H1 (cell line): Measurements from ENCODE around the gene BAIAP2. TPM values are rescaled to one million over a fixed set of nuclear protein-coding genes. Genes with fewer than 3 reads are reported as not detected.

Experiments
- CTCF ChIA-PET: fragments of 300-600 bp; sonication (Branson Sonifier 250); formaldehyde crosslinking; loops from one replicate; lab custom pipeline; 2021; ENCODE audit not compliant: partially characterized antibody; lab: Charles Lee
- POLR2A ChIA-PET: fragments of 300-600 bp; sonication (Branson Sonifier 250); formaldehyde crosslinking; loops from one replicate; lab custom pipeline; 2021; ENCODE audit warnings: inconsistent platforms; ENCODE audit not compliant: partially characterized antibody; lab: Charles Lee
- DNase-seq, 2 experiments: peaks; one replicate each; pipeline versions ENCODE4 v3.0.0 to v3.0.0-alpha.2; 2010 to 2022; ENCODE audit warnings: low spot score in 2 of 2, low read depth in 1 of 2, mixed read lengths in 1 of 2
- FAIRE-seq: peaks from 2 replicates; lab custom pipeline; 2011; peaks lifted over from hg19 to GRCh38; lab: Jason Lieb, UNC
- H2AFZ ChIP-seq: 2 replicates; pipeline ENCODE4 v1.8.1; 2012; ENCODE audit warnings: low read length, inconsistent platforms
- H2AK5ac ChIP-seq: 2 replicates; pipeline ENCODE4 v1.6.1; 2013; ENCODE audit warnings: low read depth, low read length
- H2BK120ac ChIP-seq: replicated peaks from 2 replicates; pipeline ENCODE3; 2013; ENCODE audit warnings: low read depth, low read length, inconsistent platforms
- H2BK12ac ChIP-seq: 2 replicates; pipeline ENCODE4 v1.6.1; 2013; ENCODE audit warnings: low read depth, low read length
- H2BK15ac ChIP-seq: 2 replicates; pipeline ENCODE4 v1.6.1; 2013; ENCODE audit warnings: low read length
- H2BK20ac ChIP-seq: 2 replicates; pipeline ENCODE4 v1.6.1; 2013; ENCODE audit warnings: low read length
- H2BK5ac ChIP-seq: 2 replicates; pipeline ENCODE4 v1.6.1; 2013; ENCODE audit warnings: low read depth, low read length
- H3K14ac ChIP-seq: 2 replicates; pipeline ENCODE4 v1.6.1; 2013; ENCODE audit warnings: inconsistent platforms; ENCODE audit not compliant: insufficient read length
- H3K18ac ChIP-seq: 2 replicates; pipeline ENCODE4 v1.6.1; 2013; ENCODE audit warnings: low read length; ENCODE audit errors: extremely low read depth
- H3K23ac ChIP-seq: 2 replicates; pipeline ENCODE4 v1.6.1; 2013; ENCODE audit warnings: inconsistent platforms; ENCODE audit not compliant: insufficient read length
- H3K23me2 ChIP-seq: 2 replicates; pipeline ENCODE4 v1.6.1; 2013; ENCODE audit warnings: low read depth, low read length
- H3K27ac ChIP-seq: 2 replicates; pipeline ENCODE4 v1.6.1; 2011; ENCODE audit warnings: low read depth, low read length, inconsistent platforms
- H3K27me3 ChIP-seq, 4 experiments: replicated peaks in 1 of 4; 1 replicate in 1 of 4; 2 replicates in 3 of 4; pipeline versions ENCODE4 v1.6.1 to v1.8.1; 2011 to 2013; ENCODE audit warnings: low read length in 3 of 4, mild to moderate bottlenecking in 3 of 4, inconsistent platforms in 2 of 4, mixed read lengths in 2 of 4, moderate library complexity in 1 of 4; ENCODE audit not compliant: control insufficient read depth in 3 of 4, insufficient read depth in 3 of 4; ENCODE audit errors: extremely low read depth in 1 of 4
- H3K36me3 ChIP-seq, 4 experiments: 2 replicates each; pipeline versions ENCODE4 v1.6.1 to v1.8.1; 2011 to 2013; ENCODE audit warnings: mild to moderate bottlenecking in 4 of 4, low read length in 3 of 4, moderate library complexity in 2 of 4, control low read depth in 1 of 4, inconsistent platforms in 1 of 4; ENCODE audit not compliant: insufficient read depth in 4 of 4, control insufficient read depth in 2 of 4
- H3K4ac ChIP-seq: replicated peaks from 2 replicates; pipeline ENCODE3; 2013; ENCODE audit warnings: low read length, low read depth, mixed read lengths, inconsistent platforms; ENCODE audit not compliant: insufficient read length
- H3K4me1 ChIP-seq, 4 experiments: replicated peaks in 1 of 4; 1 replicate in 1 of 4; 2 replicates in 3 of 4; pipeline versions ENCODE4 v1.6.1 to v1.8.1; 2011 to 2013; ENCODE audit warnings: low read length in 3 of 4, inconsistent platforms in 2 of 4, mixed read lengths in 1 of 4; ENCODE audit not compliant: insufficient read depth in 4 of 4, control insufficient read depth in 3 of 4
- H3K4me2 ChIP-seq, 2 experiments: 2 replicates each; pipeline versions ENCODE4 v1.6.1 to v1.8.1; 2011 to 2013; ENCODE audit warnings: low read depth in 2 of 2, low read length in 2 of 2, control low read depth in 1 of 2, inconsistent platforms in 1 of 2, mild to moderate bottlenecking in 1 of 2; ENCODE audit not compliant: insufficient read depth in 1 of 2
- H3K4me3 ChIP-seq, 4 experiments: fragments of 200-600, 300-600 bp in 1 of 4; sonication (generic), shearing (Covaris generic), sonication (Bioruptor Twin) in 1 of 4; 2 replicates each; pipeline versions ENCODE4 v1.5.1 to v1.8.1; 2011 to 2016; ENCODE audit warnings: low read length in 4 of 4, low read depth in 3 of 4, control low read depth in 2 of 4, inconsistent platforms in 2 of 4, mild to moderate bottlenecking in 2 of 4, mixed read lengths in 1 of 4, moderate library complexity in 1 of 4; ENCODE audit not compliant: insufficient read depth in 2 of 4; ENCODE audit errors: extremely low read depth in 1 of 4
- H3K56ac ChIP-seq: replicated peaks from 2 replicates; pipeline ENCODE3; 2013; ENCODE audit warnings: low read depth, mild to moderate bottlenecking, mixed read lengths, low read length, inconsistent platforms; ENCODE audit not compliant: insufficient read length
- H3K79me1 ChIP-seq: 2 replicates; pipeline ENCODE4 v1.6.1; 2013; ENCODE audit warnings: low read depth, low read length, control low read depth
- H3K79me2 ChIP-seq, 2 experiments: 2 replicates each; pipeline versions ENCODE4 v1.6.1 to v1.8.1; 2012 to 2013; ENCODE audit warnings: low read length in 2 of 2, mild to moderate bottlenecking in 2 of 2, inconsistent platforms in 1 of 2; ENCODE audit not compliant: insufficient read depth in 2 of 2, control insufficient read depth in 1 of 2
- H3K9ac ChIP-seq, 4 experiments: replicated peaks in 1 of 4; 1 replicate in 1 of 4; 2 replicates in 3 of 4; pipeline versions ENCODE4 v1.6.1 to v1.8.1; 2011 to 2013; ENCODE audit warnings: low read depth in 3 of 4, low read length in 3 of 4, control low read depth in 2 of 4, mild to moderate bottlenecking in 2 of 4, moderate library complexity in 2 of 4, inconsistent platforms in 1 of 4; ENCODE audit errors: extremely low read depth in 1 of 4
- H3K9me3 ChIP-seq, 2 experiments: 2 replicates each; pipeline versions ENCODE4 v1.6.1 to v1.8.1; 2012 to 2013; ENCODE audit warnings: mild to moderate bottlenecking in 2 of 2, moderate library complexity in 2 of 2, control low read depth in 1 of 2, inconsistent platforms in 1 of 2, low read depth in 1 of 2, low read length in 1 of 2, mixed read lengths in 1 of 2; ENCODE audit not compliant: insufficient read depth in 2 of 2
- H4K20me1 ChIP-seq, 2 experiments: replicated peaks in 1 of 2; 2 replicates each; pipeline versions ENCODE3 to v1.8.1; 2011 to 2013; ENCODE audit warnings: inconsistent platforms in 2 of 2, low read length in 2 of 2, mild to moderate bottlenecking in 1 of 2; ENCODE audit not compliant: insufficient read depth in 2 of 2, control insufficient read depth in 1 of 2
- H4K5ac ChIP-seq: 2 replicates; pipeline ENCODE4 v1.6.1; 2013; ENCODE audit warnings: low read length, low read depth, mixed read lengths, inconsistent platforms; ENCODE audit not compliant: insufficient read length
- H4K8ac ChIP-seq: 2 replicates; pipeline ENCODE4 v1.8.0; 2013; ENCODE audit warnings: mild to moderate bottlenecking, moderate library complexity, low read length, inconsistent platforms; ENCODE audit not compliant: insufficient read depth; ENCODE audit errors: extremely low read depth
- H4K91ac ChIP-seq: replicated peaks from 2 replicates; pipeline ENCODE3; 2013; ENCODE audit warnings: low read length, mixed read lengths, inconsistent platforms; ENCODE audit not compliant: insufficient read length
- HDAC6 ChIP-seq: IDR thresholded peaks from one replicate; pipeline ENCODE4 v1.7.1; 2012; ENCODE audit warnings: low read depth, mild to moderate bottlenecking, inconsistent platforms, low read length, moderate library complexity
- KDM1A ChIP-seq: fragments of 200-600, 300-600 bp; sonication (generic); IDR thresholded peaks from 2 replicates; pipeline ENCODE4 v1.7.1; 2016; ENCODE audit warnings: mild to moderate bottlenecking, low read length, borderline replicate concordance
- MAFK ChIP-seq: IDR thresholded peaks from 2 replicates; pipeline ENCODE4 v1.6.1; 2012; ENCODE audit warnings: low read depth, mild to moderate bottlenecking, improper control_type of control experiment, low read length
- NRF1 ChIP-seq: IDR thresholded peaks from 2 replicates; pipeline ENCODE4 v1.6.1; 2011; ENCODE audit warnings: mild to moderate bottlenecking, low read depth, low read length, improper control_type of control experiment
- RFX5 ChIP-seq: IDR thresholded peaks from 2 replicates; pipeline ENCODE4 v1.6.1; 2011; ENCODE audit warnings: low read depth, low read length, improper control_type of control experiment, borderline replicate concordance
- RXRA ChIP-seq: IDR thresholded peaks from 2 replicates; pipeline ENCODE4 v1.6.1; 2011; ENCODE audit warnings: low read depth, mild to moderate bottlenecking, low read length, moderate library complexity; ENCODE audit not compliant: insufficient read depth
- SAP30 ChIP-seq: fragments of 300-600 bp; sonication (generic); IDR thresholded peaks from 2 replicates; pipeline ENCODE4 v1.7.1; 2012; ENCODE audit warnings: low read length, moderate library complexity, mild to moderate bottlenecking, inconsistent platforms; ENCODE audit not compliant: insufficient read depth, insufficient replicate concordance
- SP1 ChIP-seq: IDR thresholded peaks from 2 replicates; pipeline ENCODE4 v1.6.1; 2011; ENCODE audit warnings: low read depth, low read length
- TAF7 ChIP-seq: optimal IDR thresholded peaks from 2 replicates; pipeline ENCODE3; 2011; ENCODE audit warnings: low read depth, mild to moderate bottlenecking, inconsistent platforms, low read length, moderate library complexity, borderline replicate concordance
- TEAD4 ChIP-seq: IDR thresholded peaks from 2 replicates; pipeline ENCODE4 v1.6.1; 2012; ENCODE audit warnings: low read depth, low read length, inconsistent platforms, mixed read lengths
- USF2 ChIP-seq: IDR thresholded peaks from 2 replicates; pipeline ENCODE4 v1.6.1; 2011; ENCODE audit warnings: low read length, improper control_type of control experiment
- WGBS, 2 experiments: shearing (Covaris generic) in 1 of 2; methylation state at CpG; one replicate each; pipeline versions ENCODE4 v1.1.6 to v1.1.7; 2013 to 2015; ENCODE audit warnings: low lambda C conversion rate in 2 of 2, mixed read lengths in 2 of 2, inconsistent platforms in 1 of 2, low coverage in 1 of 2, missing lambda C conversion rate in 1 of 2; ENCODE audit not compliant: insufficient replicate concordance in 2 of 2, insufficient coverage in 1 of 2, insufficient read length in 1 of 2; ENCODE audit errors: extremely low coverage in 1 of 2, missing lambda C conversion rate in 1 of 2; 5-methylcytosine and 5-hydroxymethylcytosine counted together
- polyA plus RNA-seq, 7 experiments: library from polyadenylated mRNA; depleted of rRNA in 3 of 7; stranded (reverse) in 5 of 7; unstranded in 2 of 7; fragments of >200 nt in 5 of 7; fragments of 200-250 nt in 2 of 7; gene quantifications; 1 replicate in 5 of 7; 2 replicates in 1 of 7; 4 replicates in 1 of 7; pipeline versions ENCODE4 v1.2.1 to v1.2.3, GENCODE V29; 2011 to 2013; ENCODE audit warnings: missing spikeins in 2 of 7, mixed read lengths in 2 of 7
- total RNA-seq: library from RNA; stranded (reverse); fragmentation: NEBNext Ultra II Directional; extraction: Animal tissue kit (Norgen Biotek cat#: 25700); gene quantifications from 2 replicates; pipeline ENCODE4 v1.2.1, GENCODE V29; 2021

BAIAP2 gene
- total and polyA plus RNA-seq, 2 of the 8 experiments (the other 6 are each of a cell fraction or from before 2014, with no cell fraction given): 10.0 to 22.8 TPM

- no peak overlapping the region for H2AK5ac ChIP-seq
- H2BK15ac ChIP-seq: no peak overlapping the region
- no peak for DNase-seq
- H3K4me1 ChIP-seq: peaks cover 0 to 7% (median 1%) of the 10 kb centered on the region in 4 experiments; a peak in 3 of 7 replicates
- no peak overlapping the region for H2AFZ ChIP-seq
- WGBS, 2 experiments: 90% methylated on average over 17 of the region's 18 CpGs; no CpG with 5 or more reads in 1 of the 2 experiments
- no peak overlapping the region for H3K23ac ChIP-seq
- ChIA-PET CTCF (interaction anchor here (0.9 to 1.5 kb wide), 5 partner anchors 12 to 54 kb away, joined by 3 to 5 read pairs (median 3); no protein-coding TSS in a partner anchor), POLR2A (interaction anchor here (1.6 to 2.1 kb wide), 2 partner anchors 8 to 23 kb away, joined by 3 to 10 read pairs; no protein-coding TSS in a partner anchor)
- peaks cover 3 to 14% of the 10 kb centered on the region in 2 experiments for H4K20me1 ChIP-seq
- H3K36me3 ChIP-seq: peaks cover 0 to 8% (median 1%) of the 10 kb centered on the region in 4 experiments; a peak in 3 of 8 replicates
- H2BK20ac ChIP-seq: no peak overlapping the region
- no peak for FAIRE-seq
- no peak overlapping the region for H2BK12ac ChIP-seq
- H2BK5ac ChIP-seq: no peak overlapping the region; the same call in 1 of the 2 replicates
- H3K27ac ChIP-seq: no peak overlapping the region
- H4K91ac ChIP-seq: no peak overlapping the region
- no peaks in the 10 kb centered on the region for H3K79me1 ChIP-seq
- H2BK120ac ChIP-seq: no peak overlapping the region
- no peak overlapping the region for H3K56ac ChIP-seq
- no peak overlapping the region for H3K9ac ChIP-seq
- no peak overlapping the region for H3K4me2 ChIP-seq
- H3K14ac ChIP-seq: no peak overlapping the region
- no peak overlapping the region for H4K5ac ChIP-seq
- no peak overlapping the region for H3K4ac ChIP-seq
- no peak overlapping the region for H4K8ac ChIP-seq
- peaks cover 7 to 19% (median 19%) of the 10 kb centered on the region in 4 experiments; a peak in 6 of 7 replicates for H3K27me3 ChIP-seq
- no peak overlapping the region for H3K4me3 ChIP-seq
- peaks cover 5% of the 10 kb centered on the region; the same call in 1 of the 2 replicates for H3K23me2 ChIP-seq
- H3K9me3 ChIP-seq: no peaks in the 10 kb centered on the region
- no peak overlapping the region for H3K18ac ChIP-seq
- H3K79me2 ChIP-seq: no peaks in the 10 kb centered on the region
- TF ChIP-seq SP1 (no peak), RFX5 (no peak), MAFK (no peak), SAP30 (no peak), USF2 (no peak), TEAD4 (no peak), NRF1 (no peak), HDAC6 (no peak), RXRA (no peak), TAF7 (no peak), KDM1A (no peak)
Measured at GRCh38 chr17:81000631-81001357, 34.2 kb upstream of the BAIAP2 start.
